Peyer's patch (tissue), 4 donors: ENCODE data around the gene CHRNG. TPM values are rescaled to one million over a fixed set of nuclear protein-coding genes. Genes with fewer than 3 reads are reported as not detected.

Experiments used
- DNase-seq, 3 donors: peaks; one replicate each; pipeline ENCODE4 v3.0.0-alpha.2; 2017 to 2019
- H3K27ac ChIP-seq, 4 donors: fragments of 200-600 bp; sonication (generic); one replicate each; pipeline ENCODE4 v1.5.1; 2016 to 2019
- H3K27me3 ChIP-seq, 2 donors: fragments of 200-600 bp; sonication (generic); one replicate each; pipeline ENCODE4 v1.5.1; 2019
- H3K36me3 ChIP-seq, 3 donors: fragments of 200-600 bp; sonication (generic); one replicate each; pipeline ENCODE4 v1.5.1; 2016 to 2019
- H3K4me1 ChIP-seq, 4 donors: fragments of 200-600 bp; sonication (generic); one replicate each; pipeline ENCODE4 v1.5.1; 2016 to 2019
- H3K4me3 ChIP-seq, 4 donors: fragments of 200-600 bp; sonication (generic); 1 replicate in 3 of 4; 2 replicates in 1 of 4; pipeline ENCODE4 v1.5.1; 2016 to 2019; ENCODE audit warnings: mild to moderate bottlenecking in 1 of 4
- H3K9me3 ChIP-seq, 4 donors: fragments of 200-600 bp; sonication (generic); one replicate each; pipeline ENCODE4 v1.5.1; 2016 to 2019; ENCODE audit warnings: mild to moderate bottlenecking in 1 of 4
- CTCF ChIP-seq, 6 experiments: fragments of 450-650 bp in 4 of 6; fragments of 200-600 bp in 2 of 6; sonication (generic) in 1 of 6; IDR thresholded peaks; one replicate each; pipeline ENCODE4 v1.5.1; 2017 to 2019; ENCODE audit warnings: antibody characterized with exemption in 6 of 6, mild to moderate bottlenecking in 3 of 6, moderate library complexity in 1 of 6
- POLR2A ChIP-seq, 2 donors: fragments of 450-650 bp; IDR thresholded peaks; one replicate each; pipeline ENCODE4 v1.5.1; 2017; ENCODE audit warnings: antibody characterized with exemption in 2 of 2, mild to moderate bottlenecking in 2 of 2, moderate library complexity in 2 of 2
- total RNA-seq, 4 donors: library from RNA; depleted of rRNA; stranded (reverse); fragments of >200 nt; gene quantifications; one replicate each; pipeline ENCODE4 v1.1.0, GENCODE V29; 2016

The CHRNG gene
- total RNA-seq, 4 donors from 2014 or later = not detected

GRCh38 chr2:232588680-232589585 lies 49.4 kb downstream of the CHRNG start:
- no peak for DNase-seq
- no peaks in the 10 kb centered on the region for H3K36me3 ChIP-seq
- peaks cover 0 to 15% (median 0%) of the 10 kb centered on the region in 4 donors for H3K4me1 ChIP-seq
- no peak overlapping the region for H3K27ac ChIP-seq
- H3K9me3 ChIP-seq = no peaks in the 10 kb centered on the region
- H3K27me3 ChIP-seq = no peaks in the 10 kb centered on the region
- TF ChIP-seq POLR2A (IDR thresholded peaks at IDR 0.05) (no peak), CTCF (IDR thresholded peaks at IDR 0.05) (no peak)
- H3K4me3 ChIP-seq = no peak overlapping the region

GRCh38 chr2:232592772-232593395 lies 53.4 kb downstream of the CHRNG start:
- peak in 2 of 3 donors; percentile 73 for DNase-seq
- peak overlapping the region in 3 of 4 donors; percentile 45 to 73 (median 64) for H3K27ac ChIP-seq
- H3K36me3 ChIP-seq = no peaks in the 10 kb centered on the region
- H3K4me3 ChIP-seq = no peak overlapping the region
- TF ChIP-seq POLR2A (IDR thresholded peaks at IDR 0.05) (no peak), CTCF (IDR thresholded peaks at IDR 0.05) (peak in 2 of 6 experiments; percentile 43 to 46)
- no peaks in the 10 kb centered on the region for H3K9me3 ChIP-seq
- peaks cover 0 to 15% (median 0%) of the 10 kb centered on the region in 4 donors for H3K4me1 ChIP-seq
- H3K27me3 ChIP-seq = no peaks in the 10 kb centered on the region

GRCh38 chr2:232593982-232594381 lies 54.5 kb downstream of the CHRNG start:
- Histone ChIP-seq H3K27me3 (no peaks in the 10 kb centered on the region), H3K4me3 (no peak overlapping the region), H3K27ac (peak overlapping the region in 1 of 4 donors; percentile 64), H3K4me1 (peaks cover 0 to 15% (median 0%) of the 10 kb centered on the region in 4 donors), H3K36me3 (no peaks in the 10 kb centered on the region), H3K9me3 (no peaks in the 10 kb centered on the region)
- peak in 1 of 3 donors; percentile 61 for DNase-seq
- TF ChIP-seq POLR2A (IDR thresholded peaks at IDR 0.05) (no peak), CTCF (IDR thresholded peaks at IDR 0.05) (no peak)

Other genes starting within 250 kb of the CHRNG start
- gene ALPP, start 160.9 kb upstream of the CHRNG start, total RNA-seq = not detected
- not detected for gene ALPG, start 132.8 kb upstream of the CHRNG start, total RNA-seq
- gene ALPI, start 83.5 kb upstream of the CHRNG start, total RNA-seq = 100 to 1,000 TPM in 3 of 4 donors, 10 to 100 TPM in 1; 22.3 to 473 (median 350) TPM
- not detected for gene ECEL1, start 51.9 kb upstream of the CHRNG start, total RNA-seq
- not detected for gene PRSS56, start 19.3 kb upstream of the CHRNG start, total RNA-seq
- gene CHRND, start 13.5 kb upstream of the CHRNG start, total RNA-seq = not detected
- gene TIGD1, start 10.9 kb downstream of the CHRNG start, total RNA-seq = 10 to 100 TPM in 3 of 4 donors, 1 to 10 TPM in 1; 8.6 to 31.4 (median 13.4) TPM
- gene EIF4E2, start 11.0 kb downstream of the CHRNG start, total RNA-seq = 10 to 100 TPM; 33.0 to 51.8 (median 44.1) TPM
- gene EFHD1, start 93.9 kb downstream of the CHRNG start, total RNA-seq = 10 to 100 TPM in 2 of 4 donors, 1 to 10 TPM in 2; 1.9 to 14.9 (median 8.9) TPM
- gene GIGYF2, start 157.6 kb downstream of the CHRNG start, total RNA-seq = 100 to 1,000 TPM in 1 of 4 donors, 10 to 100 TPM in 3; 82.5 to 126 (median 90.1) TPM
- 100 to 1,000 TPM in 2 of 4 donors, 10 to 100 TPM in 2; 21.5 to 390 (median 155) TPM for gene KCNJ13, start 236.9 kb downstream of the CHRNG start, total RNA-seq